Panc1 (cell line): ENCODE measurements around the gene THRSP.

Experiments used
- CTCF ChIP-seq: fragments of 450-650 bp; IDR thresholded peaks from 2 replicates; pipeline ENCODE4 v1.5.1; 2017; ENCODE audit warnings: mild to moderate bottlenecking
- POLR2AphosphoS5 ChIP-seq: IDR thresholded peaks from 2 replicates; pipeline ENCODE4 v1.6.1; 2012; ENCODE audit warnings: mild to moderate bottlenecking, low read depth, low read length, moderate library complexity
- SIN3A ChIP-seq: IDR thresholded peaks from 2 replicates; pipeline ENCODE4 v1.6.1; 2012; ENCODE audit warnings: low read depth, mild to moderate bottlenecking, low read length, moderate library complexity, borderline replicate concordance; ENCODE audit not compliant: insufficient read depth

- TF ChIP-seq CTCF (no peak), POLR2AphosphoS5 (no peak), SIN3A (no peak)
Observed at GRCh38 chr11:78049348-78049747, 14.3 kb upstream of the THRSP start.
